Heart right ventricle (tissue), 16 donors: Measurements from ENCODE around the gene TRAPPC2. TPM values are rescaled to one million over a fixed set of nuclear protein-coding genes. Genes with fewer than 3 reads are reported as not detected.

Source experiments
- ATAC-seq, 8 donors: fragments of 200-7000 bp; cut with Tn5 transposase; one replicate each; pipeline ENCODE4 v1.9.1; 2020; ENCODE audit warnings: mild to moderate bottlenecking in 8 of 8, moderate library complexity in 8 of 8, moderate number of reproducible peaks in 1 of 8
- DNase-seq, 2 donors: peaks; one replicate each; pipeline ENCODE4 v3.0.0-alpha.2; 2020
- H3K27ac ChIP-seq, 10 donors: fragments of 200-600 bp; sonication (generic) in 2 of 10; one replicate each; pipeline versions ENCODE4 v1.5.0 to v1.8.0; 2020 to 2022; ENCODE audit warnings: mild to moderate bottlenecking in 3 of 10
- H3K27me3 ChIP-seq, 7 donors: fragments of 200-600 bp; one replicate each; pipeline ENCODE4 v1.8.0; 2021 to 2022; ENCODE audit warnings: mild to moderate bottlenecking in 2 of 7
- H3K36me3 ChIP-seq, 9 donors: fragments of 200-600 bp; sonication (generic) in 1 of 9; one replicate each; pipeline versions ENCODE4 v1.5.0 to v1.8.0; 2020 to 2022; ENCODE audit warnings: mild to moderate bottlenecking in 2 of 9
- H3K4me1 ChIP-seq, 9 donors: fragments of 200-600 bp; sonication (generic) in 1 of 9; one replicate each; pipeline versions ENCODE4 v1.5.0 to v1.8.0; 2020 to 2022; ENCODE audit warnings: mild to moderate bottlenecking in 4 of 9
- H3K4me3 ChIP-seq, 10 donors: fragments of 200-600 bp; sonication (generic) in 2 of 10; one replicate each; pipeline versions ENCODE4 v1.5.0 to v1.8.0; 2020 to 2022; ENCODE audit warnings: mild to moderate bottlenecking in 7 of 10, moderate library complexity in 2 of 10
- H3K9me3 ChIP-seq, 11 donors: fragments of 200-600 bp in 10 of 11; sonication (generic) in 2 of 11; one replicate each; pipeline versions ENCODE4 v1.5.0 to v1.8.0; 2013 to 2022; ENCODE audit warnings: mild to moderate bottlenecking in 2 of 11, control low read depth in 1 of 11, moderate library complexity in 1 of 11
- CTCF ChIP-seq, 9 donors: fragments of 200-600 bp; sonication (generic) in 2 of 9; IDR thresholded peaks; one replicate each; pipeline versions ENCODE4 v1.5.0 to v1.8.0; 2021 to 2022; ENCODE audit warnings: antibody characterized with exemption in 9 of 9, mild to moderate bottlenecking in 5 of 9, moderate library complexity in 1 of 9
- WGBS, 2 donors: extraction: QIAGEN DNeasy Blood & Tissue Kit; methylation state at CpG; one replicate each; pipeline ENCODE4 v1.1.7; 2013; ENCODE audit warnings: inconsistent platforms in 1 of 2; 5-methylcytosine and 5-hydroxymethylcytosine counted together
- intact Hi-C, 10 donors: fragments of 100-400 bp; cut with DNase I; formaldehyde crosslinking; loops; one replicate each; pipeline versions ENCODE4 v1.11.1 to v1.14.2; 2022
- polyA plus RNA-seq, 2 donors: library from polyadenylated mRNA; stranded (reverse); fragments of 200-250 nt; gene quantifications; one replicate each; pipeline ENCODE4 v1.2.3, GENCODE V29; 2013
- total RNA-seq, 10 donors: library from RNA; stranded (reverse); fragmentation: NEBNext Ultra II Directional in 3 of 10; extraction: Animal tissue kit (Norgen Biotek cat#: 25700) in 3 of 10; gene quantifications; one replicate each; pipeline versions ENCODE4 v1.2.1 to v1.2.4, GENCODE V29; 2021 to 2023
- donor health status: Arrhythmogenic right ventricular cardiomyopathy.
- donor health status: ischemic (EF 13 %, LVEDD 7.1; RV severe dilation, severe dysfunction).
- donor health status: healthy with polysubstance abuse.
- donor health status: DM: no; HTN: yes; CAD: no.
- donor health status: DM: no; HTN: no; CAD: no.
- donor health status: ischemic (EF 25% LVEDD 6.9; RV normal size, moderate dysfunction).
- donor health status: ischemic (EF 25% LVEDD 5.7; RV mildly dilated, moderate dysfunction).
- donor health status: healthy.
- donor health status: DM: yes; HTN: yes; CAD: no.
- donor health status: Ischemic cardiomyopathy.
- donor health status: ischemic (EF 35%, LVEDD 5.7; RV mildly dilated, moderate dysfunction).
- donor health status: nonischemic (EF 11% LVEDD 7.7; RV severe dilation, severe dysfunction).
- donor health status: DM: yes; HTN: yes; CAD: no.
- donor health status: PGD.
- donor health status: ischemic (EF 29% LVEDD 5.4; RV normal size, mild dysfunction).
- donor health status: nonischemic (EF 23%, LVEDD 6.1; RV moderate dilation, normal function).

TRAPPC2 gene
- total and polyA plus RNA-seq, 12 donors, result 3.8 to 9.3 (median 6.0) TPM

- Histone ChIP-seq H3K4me1 (peaks cover 0 to 79% (median 57%) of the 10 kb centered on the region in 9 donors), H3K27me3 (peaks cover 0 to 17% (median 0%) of the 10 kb centered on the region in 7 donors), H3K9me3 (no peaks in the 10 kb centered on the region), H3K27ac (no peak overlapping the region), H3K4me3 (no peak overlapping the region), H3K36me3 (no peaks in the 10 kb centered on the region)
- no peak for TF ChIP-seq CTCF (IDR thresholded peaks at IDR 0.05)
- no peak for ATAC-seq
- 88% methylated on average over 4 of the region's 4 CpGs for WGBS, 2 donors
- intact Hi-C loops, result no loop called here
- no peak for DNase-seq
Measured at GRCh38 chrX:13695601-13696115, 38.8 kb downstream of the TRAPPC2 start.

GRCh38 chrX:13694983-13695382 is 39.4 kb downstream of the TRAPPC2 start:
- ATAC-seq, result no peak
- peaks cover 0 to 24% (median 0%) of the 10 kb centered on the region in 7 donors for H3K27me3 ChIP-seq
- TF ChIP-seq CTCF (IDR thresholded peaks at IDR 0.05), result no peak
- no peak overlapping the region for H3K4me3 ChIP-seq
- H3K9me3 ChIP-seq, result no peaks in the 10 kb centered on the region
- intact Hi-C loops, result loop anchor here in 1 of 10 donors (5.0 kb wide), 1 partner anchor 37 kb away; the partner anchor contains the start of genes OFD1 and TRAPPC2
- peaks cover 0 to 80% (median 60%) of the 10 kb centered on the region in 9 donors for H3K4me1 ChIP-seq
- H3K36me3 ChIP-seq, result no peaks in the 10 kb centered on the region
- H3K27ac ChIP-seq, result peak overlapping the region in 1 of 10 donors; percentile 26
- WGBS, 2 donors, result 52 to 61% methylated on average over 8 of the region's 8 CpGs
- no peak for DNase-seq

GRCh38 chrX:13694359-13694758 is 40.1 kb downstream of the TRAPPC2 start:
- intact Hi-C loops, result loop anchor here in 1 of 10 donors (5.0 kb wide), 1 partner anchor 38 kb away; the partner anchor contains the start of genes OFD1 and TRAPPC2
- peaks cover 0 to 28% (median 0%) of the 10 kb centered on the region in 7 donors for H3K27me3 ChIP-seq
- no peak overlapping the region for H3K4me3 ChIP-seq
- peaks cover 0 to 76% (median 53%) of the 10 kb centered on the region in 9 donors for H3K4me1 ChIP-seq
- no peaks in the 10 kb centered on the region for H3K9me3 ChIP-seq
- H3K36me3 ChIP-seq, result no peaks in the 10 kb centered on the region
- peak overlapping the region in 1 of 10 donors; percentile 26 for H3K27ac ChIP-seq
- TF ChIP-seq CTCF (IDR thresholded peaks at IDR 0.05), result no peak
- DNase-seq (no peak), ATAC-seq (no peak)
- WGBS, 2 donors, result 39 to 62% methylated on average over 2 of the region's 2 CpGs

GRCh38 chrX:13693341-13693961 is 41.0 kb downstream of the TRAPPC2 start:
- Histone ChIP-seq H3K27me3 (peaks cover 0 to 32% (median 0%) of the 10 kb centered on the region in 7 donors), H3K4me1 (peaks cover 0 to 69% (median 44%) of the 10 kb centered on the region in 9 donors), H3K4me3 (no peak overlapping the region), H3K27ac (peak overlapping the region in 1 of 10 donors; percentile 19), H3K9me3 (no peaks in the 10 kb centered on the region), H3K36me3 (no peaks in the 10 kb centered on the region)
- intact Hi-C loops, result loop anchor here in 1 of 10 donors (5.0 kb wide), 1 partner anchor 39 kb away; the partner anchor contains the start of genes OFD1 and TRAPPC2
- no peak for ATAC-seq
- no peak for TF ChIP-seq CTCF (IDR thresholded peaks at IDR 0.05)
- no peak for DNase-seq
- 54 to 62% methylated on average over 7 of the region's 7 CpGs for WGBS, 2 donors
